ENCODE data around the gene AUTS2.

GRCh38 chr7:69757981-69758430 lies 159.7 kb downstream of the AUTS2 start:
- TF ChIP-seq SP1 (IDR thresholded peaks at IDR 0.05; ENCODE audit: low read depth, low read length) (no peak), USF2 (IDR thresholded peaks at IDR 0.05; ENCODE audit: low read length) (no peak), YY1 (IDR thresholded peaks at IDR 0.05; ENCODE audit: low read depth, low read length) (no peak), JUND (IDR thresholded peaks at IDR 0.05; ENCODE audit: low read length) (no peak), EZH2 (IDR thresholded peaks at IDR 0.05; ENCODE audit: low read depth, low read length, severe bottlenecking) (no peak), EP300 (IDR thresholded peaks at IDR 0.05; ENCODE audit: borderline replicate concordance in 1 of 2, low read depth in 2 of 2, low read length in 2 of 2) (no peak), POLR2AphosphoS5 (IDR thresholded peaks at IDR 0.05; ENCODE audit: low read depth, low read length) (no peak), MAFK (IDR thresholded peaks at IDR 0.05; ENCODE audit: low read depth, low read length) (no peak), BCL11A (IDR thresholded peaks at IDR 0.05; ENCODE audit: low read depth in 2 of 2, low read length in 2 of 2) (no peak), GABPA (IDR thresholded peaks at IDR 0.05; ENCODE audit: borderline replicate concordance, insufficient read depth, low read length) (no peak), ATF2 (IDR thresholded peaks at IDR 0.05; ENCODE audit: low read length) (no peak), RFX5 (IDR thresholded peaks at IDR 0.05; ENCODE audit: borderline replicate concordance, low read depth, low read length) (no peak)
- TF ChIP-seq, protein P1, sequence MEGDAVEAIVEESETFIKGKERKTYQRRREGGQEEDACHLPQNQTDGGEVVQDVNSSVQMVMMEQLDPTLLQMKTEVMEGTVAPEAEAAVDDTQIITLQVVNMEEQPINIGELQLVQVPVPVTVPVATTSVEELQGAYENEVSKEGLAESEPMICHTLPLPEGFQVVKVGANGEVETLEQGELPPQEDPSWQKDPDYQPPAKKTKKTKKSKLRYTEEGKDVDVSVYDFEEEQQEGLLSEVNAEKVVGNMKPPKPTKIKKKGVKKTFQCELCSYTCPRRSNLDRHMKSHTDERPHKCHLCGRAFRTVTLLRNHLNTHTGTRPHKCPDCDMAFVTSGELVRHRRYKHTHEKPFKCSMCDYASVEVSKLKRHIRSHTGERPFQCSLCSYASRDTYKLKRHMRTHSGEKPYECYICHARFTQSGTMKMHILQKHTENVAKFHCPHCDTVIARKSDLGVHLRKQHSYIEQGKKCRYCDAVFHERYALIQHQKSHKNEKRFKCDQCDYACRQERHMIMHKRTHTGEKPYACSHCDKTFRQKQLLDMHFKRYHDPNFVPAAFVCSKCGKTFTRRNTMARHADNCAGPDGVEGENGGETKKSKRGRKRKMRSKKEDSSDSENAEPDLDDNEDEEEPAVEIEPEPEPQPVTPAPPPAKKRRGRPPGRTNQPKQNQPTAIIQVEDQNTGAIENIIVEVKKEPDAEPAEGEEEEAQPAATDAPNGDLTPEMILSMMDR (IDR thresholded peaks at IDR 0.05; ENCODE audit: control extremely low read depth in 1 of 3, insufficient read depth in 1 of 3, low read depth in 1 of 3, low read length in 3 of 3), result no peak
